HG03571 (cell line): ENCODE measurements around the gene FAM24B.
"Not testable (repeated sequence)": the region's sequence is repeated elsewhere in the genome, so short reads cannot be mapped to it uniquely, and the experiment has no call there.

ENCODE experiments used
- ATAC-seq: cut with Tn5 transposase; IDR thresholded peaks from one replicate; pipeline ENCODE4 v1.9.1; 2021; ENCODE audit not compliant: unreplicated experiment

FAM24B gene

GRCh38 chr10:122879339-122880273 lies at the start of gene FAM24B:
FAM24B (minus strand) TSS chr10:122879581; CDS start chr10:122850515, 29,066 bp downstream.
- ATAC-seq, result peak; percentile 84

- no peak for ATAC-seq
Observed at GRCh38 chr10:122915700-122916099, 36.3 kb upstream of the FAM24B start.

DNA sequence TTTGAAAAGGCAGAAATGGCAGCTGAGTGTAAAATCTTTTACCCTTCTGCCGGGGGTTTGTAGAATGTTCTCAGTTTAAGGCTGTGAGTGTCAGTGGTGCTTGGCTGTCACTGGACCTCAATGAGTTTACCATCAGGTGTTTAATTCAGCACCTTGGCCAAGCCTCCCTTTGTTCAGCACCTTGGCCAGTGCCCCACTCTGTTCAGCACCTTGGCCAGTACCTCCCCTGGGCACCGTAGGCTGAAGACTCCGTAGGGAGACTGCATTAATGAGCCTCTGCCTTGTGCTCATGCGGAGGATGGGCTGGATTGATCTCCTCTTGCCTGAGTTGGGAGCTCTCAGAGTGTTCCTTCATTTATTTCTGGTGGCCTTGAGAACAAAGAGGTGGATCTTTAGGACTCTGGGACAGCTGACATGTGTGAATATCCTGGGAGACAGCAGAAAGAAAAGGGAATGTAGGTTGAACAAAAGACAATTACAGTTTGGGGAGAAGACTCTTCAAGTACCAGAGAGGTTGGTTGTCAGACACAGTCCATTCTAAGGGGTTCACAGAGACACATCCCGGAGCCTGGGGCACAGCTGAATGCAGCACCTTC lies 32.6 kb upstream of the FAM24B start:
- ATAC-seq, result no peak

GRCh38 chr10:122910310-122910709 lies 30.9 kb upstream of the FAM24B start, which contains the start of gene FAM24A:
FAM24A (plus strand) TSS chr10:122910610; CDS start chr10:122911635, 1,025 bp downstream.
- ATAC-seq, result no peak

DNA sequence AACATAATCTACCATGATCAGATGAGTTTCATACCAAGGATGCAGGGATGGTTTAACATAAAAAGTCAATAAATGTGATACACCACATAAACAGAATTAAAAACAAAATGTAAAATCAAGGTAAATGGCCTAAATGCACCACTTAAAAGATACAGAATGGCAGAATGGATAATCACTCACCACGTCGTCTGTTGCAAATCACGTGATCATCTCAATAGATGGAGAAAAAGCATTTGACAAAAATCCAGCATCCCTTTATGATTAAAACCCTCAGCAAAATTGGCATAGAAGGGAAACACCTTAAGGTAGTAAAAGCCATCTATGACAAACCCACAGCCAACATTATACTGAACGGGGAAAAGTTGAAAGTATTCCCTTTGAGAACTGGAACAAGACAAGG lies 24.5 kb upstream of the FAM24B start:
- not testable (repeated sequence) for ATAC-seq

DNA sequence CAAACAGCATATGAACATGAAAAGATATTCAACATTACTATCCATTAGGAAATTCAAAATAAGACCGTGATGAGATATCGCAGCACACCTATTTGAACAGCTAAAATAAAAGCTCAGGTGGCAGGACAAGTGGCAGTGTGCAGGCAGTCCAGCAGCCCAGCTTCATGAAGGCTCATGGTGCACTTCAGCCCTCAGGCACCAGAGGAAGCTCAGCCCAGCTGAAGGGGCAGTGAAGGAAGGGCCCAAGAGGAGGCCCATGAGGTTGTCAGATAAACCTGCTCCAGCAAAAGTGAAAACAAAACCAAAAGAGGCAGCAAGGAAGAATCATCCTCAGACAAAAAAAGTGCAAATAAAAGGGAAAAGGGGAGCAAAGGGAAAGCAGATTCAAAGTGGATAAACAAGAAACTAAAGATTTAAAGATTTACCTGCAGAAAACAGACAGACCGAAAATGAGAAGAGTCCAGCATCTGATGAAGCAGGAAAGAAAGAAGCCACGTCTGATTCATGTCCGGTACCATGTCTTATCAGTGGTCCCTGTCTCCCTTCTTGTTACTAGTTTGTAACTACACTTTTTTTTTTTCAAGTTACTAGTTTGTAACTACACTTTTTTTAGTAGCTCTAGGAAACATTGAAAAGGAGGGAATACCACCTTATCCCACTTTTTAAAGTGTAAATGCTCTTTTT lies 15.0 kb upstream of the FAM24B start:
- no peak for ATAC-seq

DNA sequence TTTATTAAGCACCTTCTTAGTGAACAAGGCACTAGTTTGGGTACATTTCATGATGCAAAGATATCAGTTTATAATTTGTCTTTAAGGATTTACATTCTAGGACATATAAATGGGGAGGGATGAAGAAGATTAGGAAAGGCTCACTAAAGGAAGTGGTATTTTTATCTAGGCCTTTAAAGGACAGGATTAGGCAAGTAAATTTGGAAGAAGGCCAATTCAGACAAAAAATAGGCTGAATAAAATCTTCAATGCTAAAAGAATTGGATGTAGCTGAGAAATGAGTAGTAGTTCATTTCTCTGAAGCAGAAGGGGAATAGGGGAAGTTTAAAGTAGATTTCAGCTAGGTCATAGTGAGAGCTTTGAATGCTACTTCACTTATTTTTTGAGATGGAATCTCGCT lies 4.8 kb upstream of the FAM24B start:
- no peak for ATAC-seq

DNA sequence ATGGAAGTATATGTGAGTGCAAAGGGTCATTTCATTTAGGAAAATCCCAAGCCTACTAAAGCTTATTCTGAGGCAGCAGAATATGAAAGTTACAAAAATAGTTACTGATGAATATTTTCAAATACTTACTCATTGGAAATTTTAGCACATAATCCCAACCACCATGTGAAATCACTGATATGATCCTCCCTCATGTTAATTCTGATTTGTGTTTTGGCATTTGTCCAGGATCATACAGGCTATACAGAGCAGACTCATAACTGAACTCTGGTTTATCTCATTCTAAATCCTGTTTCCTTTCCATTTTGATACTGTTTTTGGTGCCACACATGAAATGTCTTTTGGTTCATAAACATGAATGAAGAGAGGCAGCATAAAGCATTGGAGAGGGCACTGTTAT lies 3.4 kb upstream of the FAM24B start:
- no peak for ATAC-seq

DNA sequence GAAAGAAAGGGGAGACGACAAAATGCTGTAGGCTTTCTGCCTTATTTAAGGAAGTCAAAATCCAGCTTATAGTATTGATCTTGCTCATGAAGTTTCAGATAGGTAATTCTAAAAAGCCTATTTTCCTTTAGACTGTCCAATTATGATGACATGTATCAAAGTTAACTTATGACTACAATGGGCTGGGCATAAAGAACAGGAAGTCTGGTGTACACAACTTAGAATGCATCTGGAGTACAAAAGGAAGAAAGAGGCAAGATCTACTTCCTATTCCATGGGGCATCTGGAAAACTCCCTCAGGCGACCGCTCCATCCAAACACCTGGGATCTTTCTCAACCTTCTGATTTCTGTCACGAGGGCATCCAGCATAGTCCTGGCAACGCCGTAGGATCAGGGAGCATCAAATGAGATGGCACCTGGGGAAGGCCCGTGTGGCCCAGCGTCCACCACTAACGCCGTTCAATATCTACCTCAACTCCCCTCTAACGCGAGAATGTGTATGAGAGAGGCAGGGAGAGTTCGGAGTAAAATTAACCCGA lies 512 bp downstream of the FAM24B start:
- ATAC-seq, result peak; percentile 10

GRCh38 chr10:122877264-122877663 lies 2.1 kb downstream of the FAM24B start:
- no peak for ATAC-seq

DNA sequence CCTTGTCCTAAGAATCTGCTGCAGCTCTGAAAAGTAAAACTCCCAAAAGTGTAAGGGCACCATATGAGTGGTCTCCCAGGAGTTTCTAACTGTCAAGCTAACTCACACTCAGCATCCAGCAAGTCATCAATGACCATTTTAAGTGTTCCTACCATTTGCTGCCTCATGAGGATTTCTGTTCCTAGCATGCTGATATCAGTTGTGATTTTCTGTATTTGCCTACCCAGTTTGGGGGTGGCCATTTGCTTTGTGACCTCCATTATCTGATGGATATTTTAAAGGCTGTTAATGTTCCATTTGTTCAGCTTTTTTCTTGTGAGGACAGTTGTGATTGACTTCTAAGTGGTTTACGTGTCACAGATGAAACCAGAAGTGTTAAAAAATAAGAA lies 2.9 kb downstream of the FAM24B start:
- ATAC-seq, result no peak

GRCh38 chr10:122875843-122876466 lies 3.4 kb downstream of the FAM24B start:
- ATAC-seq, result no peak

GRCh38 chr10:122871947-122872346 lies 7.4 kb downstream of the FAM24B start:
- ATAC-seq, result not testable (repeated sequence)

DNA sequence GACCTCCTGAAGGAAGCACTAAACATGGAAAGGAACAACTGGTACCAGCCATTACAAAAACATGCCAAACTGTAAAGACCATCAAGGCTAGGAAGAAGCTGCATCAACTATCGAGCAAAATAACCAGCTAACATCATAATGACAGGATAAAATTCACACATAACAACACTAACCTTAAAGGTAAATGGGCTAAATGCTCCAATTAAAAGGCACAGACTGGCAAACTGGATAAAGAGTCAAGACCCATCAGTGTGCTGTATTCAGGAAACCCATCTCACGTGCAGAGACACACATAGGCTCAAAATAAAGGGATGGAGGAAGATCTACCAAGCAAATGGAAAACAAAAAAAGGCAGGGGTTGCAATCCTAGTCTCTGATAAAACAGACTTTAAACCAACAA lies 10.6 kb downstream of the FAM24B start:
- not testable (repeated sequence) for ATAC-seq

DNA sequence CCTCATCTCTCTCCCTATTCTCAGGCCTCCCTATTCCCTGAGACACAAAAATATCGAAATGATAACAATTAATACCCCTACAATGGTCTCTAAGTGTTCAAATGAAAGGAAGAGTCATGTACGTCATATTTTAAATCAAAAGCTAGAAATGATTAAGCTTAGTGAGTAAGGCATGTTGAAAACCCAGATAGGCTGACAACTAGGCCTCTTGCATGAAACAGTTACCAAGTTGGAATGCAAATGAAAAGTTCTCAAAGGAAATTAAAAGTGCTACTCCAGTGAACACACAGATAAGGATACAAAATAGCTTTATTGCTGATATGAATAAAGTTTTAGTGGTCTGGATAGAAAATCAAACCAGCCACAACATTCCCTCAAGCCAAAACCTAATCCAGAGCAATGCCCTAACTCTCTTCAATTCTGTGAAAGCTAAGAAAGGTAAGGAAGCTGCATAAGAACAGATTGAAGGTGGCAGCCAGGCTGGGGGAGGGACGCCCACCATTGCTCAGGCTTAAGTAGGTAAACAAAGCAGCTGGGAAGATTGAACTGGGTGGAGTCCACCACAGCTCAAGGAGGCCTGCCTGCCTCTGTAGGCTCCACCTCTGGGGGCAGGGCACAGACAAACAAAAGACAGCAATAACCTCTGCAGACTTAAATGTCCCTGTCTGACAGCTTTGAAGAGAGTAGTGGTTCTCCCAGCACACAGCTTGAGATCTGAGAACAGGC lies 12.5 kb downstream of the FAM24B start:
- ATAC-seq, result not testable (repeated sequence)

DNA sequence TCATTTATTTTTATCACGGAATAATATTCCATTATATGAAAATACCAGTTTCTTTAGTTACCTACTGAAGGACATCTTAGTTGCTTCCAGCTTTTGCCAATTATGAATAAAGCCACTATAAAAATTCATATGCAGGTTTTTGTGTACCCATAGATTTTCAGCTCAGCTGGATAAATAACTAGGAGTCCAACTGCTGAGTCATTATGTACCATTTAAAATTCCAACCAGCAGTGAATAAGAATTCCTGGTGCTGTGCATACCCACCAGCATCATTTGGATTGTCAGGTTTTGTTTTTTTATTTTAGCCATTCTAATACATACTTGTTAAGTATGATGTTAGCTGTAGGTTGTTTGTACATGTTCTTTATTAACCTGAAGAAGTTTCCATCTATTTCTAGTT lies 14.5 kb downstream of the FAM24B start:
- ATAC-seq, result no peak

DNA sequence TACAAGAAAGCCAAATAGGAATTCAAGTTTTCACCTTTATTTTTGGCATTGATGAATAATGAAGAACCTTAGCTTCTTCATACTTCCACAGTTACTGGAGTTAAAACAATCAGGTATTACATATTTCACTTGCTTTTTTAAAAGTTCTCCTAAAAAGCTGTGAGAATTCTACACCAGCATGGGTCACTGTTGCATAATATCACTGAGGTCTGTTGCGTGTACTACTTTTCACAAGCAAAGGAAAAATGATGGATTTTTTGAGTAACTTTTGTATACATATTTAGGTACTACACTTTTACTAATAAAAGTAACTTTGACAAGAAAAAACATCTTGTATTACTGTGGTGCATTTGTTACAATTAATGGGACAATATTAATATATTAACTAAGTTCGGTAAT lies 15.2 kb downstream of the FAM24B start:
- no peak for ATAC-seq

- no peak for ATAC-seq
Observed at GRCh38 chr10:122863216-122864193, 15.9 kb downstream of the FAM24B start.

GRCh38 chr10:122861711-122862161 lies 17.6 kb downstream of the FAM24B start:
- ATAC-seq, result no peak
